NCI-H187 (cell line): Measurements from ENCODE around the gene ATP1A4.

Experiments
- DNase-seq, 2 experiments: peaks; one replicate each; lab custom pipeline; 2025; lab: John Stamatoyannopoulos, UW

The ATP1A4 gene

DNA sequence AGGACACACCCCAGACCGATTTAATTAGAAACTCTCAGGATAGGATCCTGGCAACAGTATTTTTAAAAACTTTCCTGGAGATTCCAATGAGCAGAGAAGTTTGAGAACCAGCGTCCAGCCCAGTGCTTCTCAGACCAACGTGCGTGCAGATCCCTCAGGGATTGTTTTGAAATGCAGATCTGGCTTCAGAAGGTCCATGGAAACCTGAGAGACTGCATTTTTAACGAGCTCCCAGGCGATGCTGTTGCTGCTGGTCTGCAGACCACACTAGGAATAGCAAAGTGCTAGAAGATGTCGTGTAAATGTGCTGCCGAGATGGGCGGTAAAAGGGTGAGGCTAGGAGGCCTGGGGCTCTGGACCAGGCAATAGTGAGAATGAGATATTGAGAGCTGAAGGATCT lies 20.6 kb downstream of the ATP1A4 start:
- no peak for DNase-seq

DNA sequence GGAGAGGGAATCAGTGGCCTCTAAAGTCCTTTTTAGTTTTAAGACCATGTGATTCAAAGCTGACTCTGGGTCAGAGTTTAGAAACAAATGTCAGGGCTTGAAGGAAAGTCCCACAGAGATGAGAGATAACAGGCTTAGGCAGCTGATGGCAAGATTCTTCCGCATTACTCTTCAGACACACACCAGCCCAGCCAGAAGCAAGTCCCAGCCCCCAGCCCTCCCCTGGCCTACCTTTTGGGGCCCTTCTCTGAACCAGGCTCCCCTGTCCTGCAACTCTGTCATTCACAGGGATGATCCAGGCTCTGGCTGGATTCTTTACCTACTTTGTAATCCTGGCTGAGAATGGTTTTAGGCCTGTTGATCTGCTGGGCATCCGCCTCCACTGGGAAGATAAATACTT lies 25.8 kb downstream of the ATP1A4 start:
- DNase-seq, result no peak

DNA sequence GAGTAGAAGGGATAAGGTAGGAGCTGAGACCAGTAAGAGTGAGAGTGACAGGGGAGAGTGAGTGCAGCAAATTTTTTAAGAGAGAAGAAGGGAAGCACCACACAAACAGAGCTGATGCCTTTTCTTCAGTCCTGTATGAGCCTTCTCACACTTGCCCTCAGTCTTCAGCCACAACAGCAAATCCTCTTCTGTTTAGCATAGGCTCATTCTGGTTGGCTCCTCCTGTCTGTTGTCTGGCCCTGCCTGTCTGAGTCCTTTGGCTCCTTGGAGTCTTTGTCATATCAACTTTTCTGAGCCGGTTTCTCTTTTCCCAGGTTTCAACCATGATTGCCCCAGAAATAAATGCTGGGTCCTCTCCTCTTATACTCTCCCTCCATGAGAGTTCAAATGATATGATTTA lies 26.3 kb downstream of the ATP1A4 start:
- DNase-seq, result no peak

DNA sequence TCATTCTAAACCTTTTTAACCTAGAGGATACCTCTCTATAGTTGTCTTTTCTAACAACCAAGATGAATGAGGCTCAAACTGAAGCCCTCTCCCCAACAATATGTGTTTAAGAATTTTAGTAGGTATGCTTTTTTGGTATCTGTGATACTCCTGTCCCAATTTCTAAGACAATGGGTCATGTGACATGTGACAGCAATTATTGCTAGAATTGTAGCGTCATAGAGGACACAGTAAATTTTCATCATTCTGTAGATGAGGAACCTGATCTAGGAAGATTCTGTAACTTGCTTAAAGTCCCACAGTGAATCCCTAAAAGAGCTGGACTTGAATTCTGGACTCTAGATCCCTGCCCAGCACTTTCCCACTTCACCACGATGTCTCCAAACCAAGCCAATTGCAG lies 27.3 kb downstream of the ATP1A4 start:
- DNase-seq, result no peak

DNA sequence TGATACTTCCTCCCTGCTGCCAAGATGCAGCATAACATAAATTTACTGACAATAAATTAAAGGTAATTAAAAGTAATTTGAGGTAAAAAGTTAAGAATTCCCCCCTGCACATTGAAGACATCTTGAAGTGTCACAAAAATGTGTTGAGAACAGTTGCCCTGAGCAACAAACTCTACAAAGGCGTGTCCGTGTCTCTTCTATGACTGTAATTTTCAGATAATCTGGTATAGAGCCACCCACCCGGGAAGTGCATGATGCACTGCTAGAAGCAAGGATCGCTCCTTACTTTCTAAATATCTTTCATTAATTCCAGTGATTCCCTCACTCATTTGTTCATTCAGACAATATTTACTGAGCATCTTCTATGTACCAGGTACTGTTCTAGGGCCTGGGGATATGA lies 27.9 kb downstream of the ATP1A4 start:
- no peak for DNase-seq

DNA sequence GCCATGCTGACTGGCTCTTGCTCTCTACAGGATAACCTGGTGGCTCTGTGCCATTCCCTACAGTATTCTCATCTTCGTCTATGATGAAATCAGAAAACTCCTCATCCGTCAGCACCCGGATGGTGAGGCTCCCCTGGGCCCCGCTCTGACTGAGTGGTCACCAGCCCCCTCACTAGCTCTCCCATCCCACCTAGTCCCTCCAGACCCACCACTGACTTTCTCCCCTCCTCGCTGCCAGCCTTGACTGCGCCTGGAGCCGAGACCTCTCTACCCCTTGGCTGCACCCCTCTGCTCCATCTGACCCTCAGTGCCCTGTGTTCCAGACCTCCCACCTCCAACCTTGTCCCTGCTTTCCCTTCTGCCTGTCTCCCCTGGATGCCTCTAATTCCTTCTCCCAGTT lies 34.8 kb downstream of the ATP1A4 start:
- DNase-seq, result no peak

DNA sequence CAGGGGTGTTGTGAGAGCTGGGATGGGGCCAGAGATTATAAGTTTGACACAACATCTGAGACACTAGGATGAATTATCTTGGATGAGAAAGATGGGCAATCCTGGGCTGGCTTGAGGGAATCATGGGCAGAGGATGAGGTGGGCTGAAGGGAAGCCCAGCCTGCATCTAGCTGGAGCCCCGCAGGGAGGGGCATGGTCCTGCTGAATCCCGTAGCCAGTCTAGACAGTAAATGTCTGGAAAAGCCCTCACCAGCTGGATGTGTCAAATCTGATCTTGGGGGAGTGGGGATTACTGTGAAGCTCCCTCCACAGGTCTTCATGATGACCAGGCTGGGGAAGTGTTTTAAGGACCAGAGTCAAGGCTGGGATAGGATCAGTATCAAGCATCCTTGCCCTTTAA lies 35.3 kb downstream of the ATP1A4 start:
- no peak for DNase-seq

DNA sequence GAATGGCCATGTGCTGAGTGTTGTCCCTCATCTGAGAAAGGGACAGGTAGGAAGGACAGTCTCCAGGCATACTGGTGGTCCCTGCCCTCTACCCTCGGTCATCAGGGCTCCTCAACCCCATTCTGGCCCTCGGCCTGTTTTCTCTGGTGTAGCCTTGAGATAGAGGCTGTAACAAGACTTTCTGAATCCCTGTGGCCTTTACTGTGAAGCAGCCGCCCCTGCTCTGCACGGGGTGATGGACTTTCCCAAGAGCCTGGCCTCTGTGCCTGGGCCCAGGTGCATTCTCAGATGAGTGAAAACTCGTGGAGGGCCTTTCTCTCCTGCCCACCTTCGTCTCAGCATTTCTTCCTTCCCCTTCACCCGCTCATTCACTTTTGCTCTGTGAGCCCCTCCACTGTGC lies 36.0 kb downstream of the ATP1A4 start:
- no peak for DNase-seq

DNA sequence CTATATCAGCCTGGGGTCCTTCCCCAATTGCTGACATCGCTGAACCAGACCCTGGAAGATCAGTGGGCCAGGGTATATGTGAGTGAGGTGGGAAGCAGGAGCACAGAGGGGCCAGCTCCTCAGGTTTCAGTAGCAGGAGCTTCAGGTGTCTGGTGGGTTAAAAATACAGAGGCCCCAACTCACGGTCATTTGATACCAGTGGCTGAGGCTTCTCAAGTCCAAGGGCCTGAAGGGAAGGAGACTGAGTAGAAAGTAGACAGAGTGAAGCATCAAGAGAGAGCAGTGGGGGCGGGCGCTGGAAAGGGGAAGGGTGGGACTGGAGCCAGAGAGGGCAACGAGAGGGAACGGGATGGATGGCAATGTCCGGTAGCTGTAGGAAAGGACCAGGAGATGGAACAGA lies 36.9 kb downstream of the ATP1A4 start:
- no peak for DNase-seq

DNA sequence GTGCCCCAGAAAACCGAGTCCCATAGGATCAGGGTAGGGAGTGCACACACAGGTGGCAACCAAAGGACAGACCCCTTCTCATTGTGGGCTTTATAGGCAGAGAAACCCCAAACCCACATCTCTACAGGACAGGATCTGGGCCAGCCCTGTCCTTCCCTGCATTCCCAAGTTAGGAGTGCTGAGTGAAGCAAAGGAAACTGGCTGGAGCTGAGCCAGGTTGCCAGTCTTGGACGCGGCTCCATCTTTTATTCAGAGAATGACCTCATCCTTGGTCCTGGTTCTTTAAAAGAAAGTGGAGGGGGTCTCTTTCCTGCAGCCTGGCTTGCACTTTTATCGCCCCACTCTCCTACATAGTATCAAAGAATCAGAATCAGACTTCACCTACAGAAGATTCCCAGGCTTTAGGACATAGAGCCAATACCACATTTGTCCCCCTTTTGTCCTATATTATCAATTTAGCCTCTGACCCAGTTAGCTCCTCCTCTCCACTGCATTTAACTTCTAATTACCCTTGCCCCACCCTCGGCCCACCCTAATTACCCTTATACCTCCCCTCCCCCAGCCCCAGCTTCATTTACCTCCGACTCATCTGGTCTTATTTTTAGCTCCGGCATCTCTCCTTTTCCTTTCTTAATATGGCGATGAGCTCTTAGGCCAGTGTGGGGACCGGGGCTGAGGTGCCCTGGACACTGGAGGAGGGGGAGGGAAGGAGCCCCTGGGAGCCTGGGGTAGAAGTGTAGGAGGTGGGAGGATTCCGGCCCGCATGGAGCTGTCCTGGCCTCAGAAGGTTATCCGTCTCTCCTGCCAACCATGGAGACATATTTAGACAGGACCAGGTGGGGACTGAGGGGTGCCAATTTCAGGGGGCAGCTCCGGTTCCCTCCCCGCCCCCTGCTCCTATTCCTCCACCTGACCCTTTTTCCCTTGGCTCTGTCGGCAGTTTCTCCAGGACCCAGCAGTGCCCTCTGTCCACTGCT lies 38.5 kb downstream of the ATP1A4 start, which contains the start of gene CASQ1:
Gene CASQ1 (plus strand): TSS at position 927 of the 977 bp plus-strand sequence. CDS start 177 bp downstream, outside the sequence.
- DNase-seq, result no peak

DNA sequence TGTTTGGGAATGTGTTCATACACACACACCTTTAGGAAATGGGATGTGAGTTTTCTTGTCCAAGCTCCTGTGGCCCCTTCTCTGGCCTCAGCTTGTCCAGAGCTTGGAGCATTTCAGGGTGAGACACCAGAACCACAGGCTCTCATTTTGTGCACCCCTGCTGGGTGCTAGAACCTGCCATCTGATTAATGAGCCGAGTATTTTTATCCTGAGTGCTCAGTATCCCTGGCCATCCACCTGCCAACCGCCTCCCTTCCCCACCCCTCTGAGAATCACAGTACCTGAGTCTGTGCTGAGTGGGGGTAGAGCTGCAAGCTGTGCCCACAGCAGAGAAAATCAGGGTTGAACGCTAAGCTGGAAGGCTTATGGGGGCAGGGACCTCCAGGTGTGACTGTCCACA lies 40.4 kb downstream of the ATP1A4 start:
- DNase-seq, result no peak

DNA sequence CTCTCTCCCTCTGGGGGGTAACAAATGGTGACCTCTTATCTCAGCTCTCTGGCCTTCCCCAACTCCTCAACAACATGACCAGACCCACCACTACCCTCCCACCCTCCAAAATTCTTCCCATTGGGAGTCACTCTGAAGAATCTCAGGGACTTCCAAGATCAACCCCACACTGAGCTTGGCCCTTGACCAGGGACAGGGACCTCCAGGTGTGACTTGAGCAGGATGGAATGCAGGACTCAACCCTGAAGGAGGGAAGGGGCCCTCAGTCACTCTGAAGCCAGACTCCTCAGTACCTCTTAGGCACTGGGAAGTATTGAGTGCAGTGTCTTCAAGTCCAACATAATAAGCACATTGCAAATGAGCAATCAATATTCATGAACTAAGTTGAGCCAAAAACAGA lies 40.8 kb downstream of the ATP1A4 start:
- no peak for DNase-seq

DNA sequence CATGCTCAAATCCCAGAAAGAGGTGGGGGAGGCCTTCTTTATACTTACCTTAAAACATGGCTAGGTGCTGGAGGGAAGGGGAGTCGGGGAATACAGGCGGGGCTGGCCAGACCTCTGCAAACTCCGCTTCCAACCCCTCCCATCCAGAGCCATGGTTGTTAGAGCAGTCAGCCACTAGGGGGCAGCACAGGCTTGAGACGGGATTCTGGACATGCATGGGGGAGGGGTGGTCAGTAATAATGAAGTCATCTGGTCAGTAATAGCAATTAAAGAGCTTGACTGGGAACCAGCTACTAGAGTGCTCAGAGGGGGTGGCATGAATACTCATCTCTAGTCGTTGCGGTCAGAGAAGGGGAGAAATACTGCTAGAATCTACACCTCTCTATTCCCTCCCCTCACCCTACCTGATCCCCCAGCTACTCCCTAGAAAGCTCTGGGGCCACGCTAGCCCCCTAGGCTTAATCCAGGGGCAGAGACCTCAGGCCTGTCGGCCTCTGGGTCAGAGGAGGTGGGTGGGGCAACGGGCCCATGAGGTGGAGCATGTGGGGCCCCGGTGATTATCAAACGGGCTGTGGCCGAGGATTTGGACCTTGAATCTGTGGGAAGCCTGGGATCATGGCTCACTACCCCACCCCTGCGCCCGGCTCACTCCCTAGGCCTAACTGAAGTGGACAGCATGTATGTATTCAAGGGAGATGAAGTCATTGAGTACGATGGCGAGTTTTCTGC lies 41.9 kb downstream of the ATP1A4 start:
- DNase-seq, result peak; percentile 77 to 82

DNA sequence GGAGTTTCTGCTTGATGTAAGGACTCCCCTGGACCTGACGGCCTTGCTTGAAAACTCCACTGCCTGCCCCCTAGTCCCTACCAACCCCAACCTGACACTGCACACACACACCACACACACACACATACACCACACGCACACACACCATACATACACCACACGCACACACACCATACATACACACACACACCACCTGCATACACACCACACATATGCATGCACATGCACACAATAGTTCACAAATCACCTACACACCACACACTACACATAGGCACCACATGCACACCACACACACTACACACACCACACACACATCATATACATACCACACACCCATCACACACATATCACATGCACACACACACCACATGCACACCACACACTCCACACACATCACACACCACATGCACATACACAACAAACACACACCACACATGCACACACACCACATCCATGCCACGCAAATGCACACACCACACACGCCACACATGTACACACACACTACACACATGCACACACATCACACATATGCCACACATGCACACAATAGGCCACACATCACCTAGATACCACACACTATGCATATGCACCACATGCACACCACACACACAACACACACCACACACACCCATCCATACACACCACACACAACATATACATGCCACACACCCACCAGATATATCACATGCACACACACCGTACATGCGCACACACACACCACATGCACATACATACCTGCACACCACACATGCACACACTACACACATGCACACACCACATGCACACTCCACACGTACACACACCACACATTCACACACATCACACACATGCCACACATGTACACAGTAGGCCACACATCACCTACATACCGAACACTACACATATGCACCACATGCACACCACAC lies 42.7 kb downstream of the ATP1A4 start:
- no peak for DNase-seq

DNA sequence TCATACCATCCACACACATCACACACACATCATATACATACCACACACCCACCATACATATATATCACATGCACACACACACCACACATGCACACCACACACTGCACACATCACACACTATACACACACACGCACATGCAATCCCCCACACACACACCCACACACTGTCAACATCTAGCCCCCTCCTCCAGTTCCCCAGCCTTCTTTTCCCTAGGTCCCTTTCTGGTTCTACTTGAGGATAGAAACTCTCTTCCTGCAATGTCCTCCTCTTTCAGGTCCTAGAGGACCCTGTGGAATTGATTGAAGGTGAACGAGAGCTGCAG lies 43.3 kb downstream of the ATP1A4 start:
- no peak for DNase-seq

DNA sequence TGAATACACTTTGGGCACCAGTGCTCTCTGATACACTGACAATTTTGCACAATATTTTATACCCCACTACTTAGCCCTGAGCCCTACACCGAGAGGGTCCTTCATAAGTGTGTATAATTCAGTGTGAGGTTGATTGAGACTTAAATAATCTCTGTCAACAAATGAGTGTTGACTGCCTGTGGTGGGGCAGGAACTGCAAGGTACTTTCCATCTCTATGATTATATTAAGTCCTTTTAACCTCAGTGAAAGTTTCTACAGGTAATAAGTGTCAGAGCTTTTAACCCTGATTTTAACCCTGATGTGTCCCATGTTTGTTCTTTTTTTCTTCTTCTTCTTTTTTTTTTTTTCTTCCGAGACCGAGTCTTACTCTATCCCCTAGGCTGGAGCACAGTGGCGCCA lies 44.7 kb downstream of the ATP1A4 start:
- DNase-seq, result no peak

DNA sequence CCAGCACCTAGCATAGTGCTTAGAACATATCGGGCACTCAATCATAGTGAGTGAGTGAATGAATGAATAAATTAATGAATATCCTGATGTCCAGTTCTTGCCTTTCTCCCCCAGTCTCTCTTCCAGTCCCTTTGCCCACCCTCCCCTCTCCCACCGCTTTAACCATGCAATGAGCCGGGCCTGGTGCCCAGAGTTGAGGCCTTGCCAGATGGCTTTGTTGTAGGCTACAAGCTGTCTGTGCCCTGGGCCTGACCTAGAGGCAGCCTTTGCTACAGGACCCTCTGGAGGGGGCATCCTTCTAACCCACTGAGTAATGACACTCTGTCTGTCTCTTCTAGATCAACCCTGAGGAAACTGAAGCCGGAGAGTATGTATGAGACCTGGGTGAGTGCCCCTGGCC lies 45.8 kb downstream of the ATP1A4 start:
- no peak for DNase-seq

DNA sequence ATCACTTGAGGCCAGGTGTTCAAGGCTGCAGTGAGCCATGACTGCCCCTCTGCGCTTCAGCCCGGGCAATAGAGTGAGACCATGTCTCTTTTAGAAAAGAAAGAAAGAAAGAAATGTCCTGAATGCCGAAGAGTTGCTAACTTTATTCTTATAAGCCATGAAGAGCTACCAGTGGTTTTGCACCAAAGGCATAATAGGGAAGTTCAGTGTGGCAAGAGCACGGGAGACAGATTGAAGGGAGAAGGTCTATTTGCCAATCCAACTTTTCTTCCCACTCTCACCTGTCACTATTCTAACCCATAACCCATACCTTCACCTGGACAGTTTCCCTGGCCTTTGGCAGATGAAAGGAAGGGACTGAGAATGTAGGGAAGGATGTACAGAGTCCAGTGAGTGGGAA lies 49.4 kb downstream of the ATP1A4 start:
- no peak for DNase-seq

DNA sequence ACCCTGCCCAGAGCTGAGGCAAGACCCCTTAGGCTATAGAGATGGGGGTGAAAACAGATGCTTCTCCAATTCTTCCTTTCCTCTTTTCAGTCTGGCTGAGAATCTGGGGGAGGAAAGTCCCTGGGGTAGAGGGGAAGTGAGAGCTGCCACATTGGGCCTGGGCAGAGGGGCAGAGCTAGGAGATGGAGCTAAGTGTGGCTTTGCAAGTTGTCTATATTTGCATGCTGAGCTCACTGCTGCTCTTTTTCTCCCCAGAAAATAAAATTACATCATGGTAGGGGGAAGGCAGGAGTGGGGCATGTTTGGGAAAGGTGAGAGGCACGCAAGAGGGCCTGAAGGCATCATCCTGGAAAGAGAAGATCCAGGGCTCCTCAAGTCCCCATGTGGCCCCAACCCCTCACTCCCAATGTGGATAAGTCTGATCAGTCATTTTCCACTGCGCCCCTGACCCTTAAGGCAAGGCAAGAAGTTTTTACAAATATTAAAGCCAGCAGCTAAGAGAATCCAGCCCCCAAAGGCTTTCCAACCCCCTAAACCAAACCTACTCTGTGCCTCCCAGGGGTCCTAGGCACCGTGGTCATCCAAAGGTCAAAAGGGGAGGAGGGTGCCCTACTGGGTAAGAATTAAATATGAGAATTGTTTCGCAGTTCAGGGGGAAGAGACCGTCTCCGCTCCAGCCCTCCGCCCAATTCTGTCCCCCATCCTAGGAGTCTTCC lies 53.3 kb downstream of the ATP1A4 start:
- DNase-seq, result no peak

DNA sequence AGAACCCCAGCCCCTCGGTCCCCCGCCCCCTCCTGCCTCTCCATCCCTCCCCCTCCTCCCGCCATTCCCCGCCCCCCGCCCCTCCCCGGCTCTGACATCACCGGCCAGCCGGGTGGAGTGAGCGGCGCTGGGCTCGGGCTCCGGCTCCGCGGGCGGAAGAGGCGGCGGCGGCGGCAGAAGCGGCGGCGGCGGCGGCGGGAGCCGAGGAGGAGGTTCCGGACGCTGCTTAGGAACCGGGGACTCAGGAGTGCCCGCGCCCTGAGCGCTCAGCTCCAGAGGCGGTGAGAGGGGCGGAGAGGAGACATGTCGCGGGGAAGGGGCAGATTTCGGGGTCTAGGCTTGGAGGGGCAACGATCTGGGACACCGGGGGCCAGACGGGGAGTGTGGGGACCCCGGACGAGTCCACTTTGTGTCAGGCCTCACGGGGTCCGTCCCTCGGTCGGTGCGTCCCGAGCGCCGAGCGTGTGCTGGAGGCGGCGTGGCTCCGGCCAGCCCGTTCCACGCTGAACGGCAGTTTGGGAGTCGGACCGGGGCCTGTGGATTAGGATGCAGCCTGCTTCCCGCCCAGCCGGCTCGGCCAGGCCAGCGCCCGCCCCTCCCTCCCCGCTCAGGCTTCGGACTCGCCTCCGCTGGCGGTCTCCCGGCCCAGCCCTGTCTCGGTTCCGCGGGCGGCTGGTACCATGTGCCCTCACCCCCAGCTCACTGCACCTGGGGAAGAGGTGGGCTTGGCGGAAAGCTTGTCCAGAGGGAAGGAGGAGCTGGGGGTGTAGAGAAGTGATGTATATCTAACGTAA lies 54.0 kb downstream of the ATP1A4 start, which contains the start of gene PEA15:
Gene PEA15 (plus strand): TSS at position 143 of the 794 bp plus-strand sequence. CDS start 6,161 bp downstream, outside the sequence.
- peak; percentile 42 to 83 for DNase-seq

DNA sequence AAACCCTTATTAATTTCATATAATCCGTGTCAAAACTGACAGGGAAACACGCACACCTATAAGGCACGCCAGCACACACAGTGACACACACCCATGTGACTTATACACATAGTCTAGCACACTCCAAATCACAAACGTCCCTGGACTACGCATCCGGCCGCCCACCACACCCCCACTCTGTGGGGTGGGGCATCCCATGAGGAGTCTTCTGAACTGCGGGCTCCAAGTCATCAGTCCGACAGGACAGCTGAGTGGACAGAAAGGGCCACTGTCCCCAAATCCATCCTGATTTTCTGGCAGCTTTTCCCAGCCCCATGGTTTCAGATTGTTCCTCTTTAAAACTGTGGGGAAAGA lies 54.6 kb downstream of the ATP1A4 start:
- no peak for DNase-seq
